ENCODE measurements around the gene PKD2.

- no peak for TF ChIP-seq OSR1 (CRISPR knock-in tag; IDR thresholded peaks at IDR 0.05)
- no peak for TF ChIP-seq ZNF8 (CRISPR knock-in tag; IDR thresholded peaks at IDR 0.05)
- TF ChIP-seq, protein P1, sequence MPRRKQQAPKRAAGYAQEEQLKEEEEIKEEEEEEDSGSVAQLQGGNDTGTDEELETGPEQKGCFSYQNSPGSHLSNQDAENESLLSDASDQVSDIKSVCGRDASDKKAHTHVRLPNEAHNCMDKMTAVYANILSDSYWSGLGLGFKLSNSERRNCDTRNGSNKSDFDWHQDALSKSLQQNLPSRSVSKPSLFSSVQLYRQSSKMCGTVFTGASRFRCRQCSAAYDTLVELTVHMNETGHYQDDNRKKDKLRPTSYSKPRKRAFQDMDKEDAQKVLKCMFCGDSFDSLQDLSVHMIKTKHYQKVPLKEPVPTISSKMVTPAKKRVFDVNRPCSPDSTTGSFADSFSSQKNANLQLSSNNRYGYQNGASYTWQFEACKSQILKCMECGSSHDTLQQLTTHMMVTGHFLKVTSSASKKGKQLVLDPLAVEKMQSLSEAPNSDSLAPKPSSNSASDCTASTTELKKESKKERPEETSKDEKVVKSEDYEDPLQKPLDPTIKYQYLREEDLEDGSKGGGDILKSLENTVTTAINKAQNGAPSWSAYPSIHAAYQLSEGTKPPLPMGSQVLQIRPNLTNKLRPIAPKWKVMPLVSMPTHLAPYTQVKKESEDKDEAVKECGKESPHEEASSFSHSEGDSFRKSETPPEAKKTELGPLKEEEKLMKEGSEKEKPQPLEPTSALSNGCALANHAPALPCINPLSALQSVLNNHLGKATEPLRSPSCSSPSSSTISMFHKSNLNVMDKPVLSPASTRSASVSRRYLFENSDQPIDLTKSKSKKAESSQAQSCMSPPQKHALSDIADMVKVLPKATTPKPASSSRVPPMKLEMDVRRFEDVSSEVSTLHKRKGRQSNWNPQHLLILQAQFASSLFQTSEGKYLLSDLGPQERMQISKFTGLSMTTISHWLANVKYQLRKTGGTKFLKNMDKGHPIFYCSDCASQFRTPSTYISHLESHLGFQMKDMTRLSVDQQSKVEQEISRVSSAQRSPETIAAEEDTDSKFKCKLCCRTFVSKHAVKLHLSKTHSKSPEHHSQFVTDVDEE (CRISPR knock-in tag; IDR thresholded peaks at IDR 0.05), result 0 out of 2 replicates have a peak, but pooled peaks have one; percentile 15
- no peak for TF ChIP-seq POU6F1 (CRISPR knock-in tag; IDR thresholded peaks at IDR 0.05; ENCODE audit: borderline replicate concordance, low read depth)
- TF ChIP-seq ISL1 (CRISPR knock-in tag; IDR thresholded peaks at IDR 0.05), result no peak
- no peak for TF ChIP-seq PATZ1 (CRISPR knock-in tag; IDR thresholded peaks at IDR 0.05; ENCODE audit: borderline replicate concordance)
- TF ChIP-seq RARB (CRISPR knock-in tag; IDR thresholded peaks at IDR 0.05), result no peak
- no peak for TF ChIP-seq ZFP30 (CRISPR knock-in tag; IDR thresholded peaks at IDR 0.05)
Observed at GRCh38 chr4:88107406-88108107, 100.1 kb downstream of the PKD2 start.
